ENCODE data around the gene TSPAN4. TPM values are rescaled to one million over a fixed set of nuclear protein-coding genes. Genes with fewer than 3 reads are reported as not detected.
A peak's percentile ranks its signal among the peaks of the same experiment; 100 is the strongest.

Gene TSPAN4
- polyA plus RNA-seq, 1 donor: 27.8 TPM

GRCh38 chr11:837189-837989 is 5.3 kb upstream of the TSPAN4 start:
- DNase-seq: no peak
- H3K4me1 ChIP-seq (ENCODE audit: control insufficient read depth, insufficient read depth, low read length): peaks cover 53% of the 10 kb centered on the region
- no peak overlapping the region for H3K4me3 ChIP-seq (ENCODE audit: low read length)
- WGBS (ENCODE audit: insufficient coverage, low lambda C conversion rate): no CpG with 5 or more reads among the region's 22 CpGs
- no peaks in the 10 kb centered on the region for H3K9me3 ChIP-seq (ENCODE audit: control insufficient read depth, low read depth, low read length)
- no peaks in the 10 kb centered on the region for H3K27me3 ChIP-seq (ENCODE audit: control insufficient read depth, insufficient read depth, low read length)
- no peak overlapping the region for H3K27ac ChIP-seq (ENCODE audit: low read length)
- peaks cover 56% of the 10 kb centered on the region for H3K36me3 ChIP-seq (ENCODE audit: control insufficient read depth, insufficient read depth, low read length)

GRCh38 chr11:837990-838307 is 4.7 kb upstream of the TSPAN4 start:
- no peak for DNase-seq
- H3K4me3 ChIP-seq (ENCODE audit: low read length): no peak overlapping the region
- peak overlapping the region; percentile 13 for H3K27ac ChIP-seq (ENCODE audit: low read length)
- H3K4me1 ChIP-seq (ENCODE audit: control insufficient read depth, insufficient read depth, low read length): peaks cover 51% of the 10 kb centered on the region
- no peaks in the 10 kb centered on the region for H3K9me3 ChIP-seq (ENCODE audit: control insufficient read depth, low read depth, low read length)
- WGBS (ENCODE audit: insufficient coverage, low lambda C conversion rate): no CpG with 5 or more reads among the region's 8 CpGs
- no peaks in the 10 kb centered on the region for H3K27me3 ChIP-seq (ENCODE audit: control insufficient read depth, insufficient read depth, low read length)
- H3K36me3 ChIP-seq (ENCODE audit: control insufficient read depth, insufficient read depth, low read length): peaks cover 56% of the 10 kb centered on the region

- H3K36me3 ChIP-seq (ENCODE audit: control insufficient read depth, insufficient read depth, low read length): peaks cover 56% of the 10 kb centered on the region
- peaks cover 3% of the 10 kb centered on the region for H3K9me3 ChIP-seq (ENCODE audit: control insufficient read depth, low read depth, low read length)
- WGBS (ENCODE audit: insufficient coverage, low lambda C conversion rate): no CpG with 5 or more reads among the region's 17 CpGs
- no peak overlapping the region for H3K4me3 ChIP-seq (ENCODE audit: low read length)
- H3K4me1 ChIP-seq (ENCODE audit: control insufficient read depth, insufficient read depth, low read length): peaks cover 56% of the 10 kb centered on the region
- peaks cover 7% of the 10 kb centered on the region for H3K27me3 ChIP-seq (ENCODE audit: control insufficient read depth, insufficient read depth, low read length)
- peak; percentile 68 to 82 for DNase-seq
- H3K27ac ChIP-seq (ENCODE audit: low read length): peak overlapping the region; percentile 61
Measured at GRCh38 chr11:838441-839279, 4.0 kb upstream of the TSPAN4 start.

- Histone ChIP-seq H3K27me3 (ENCODE audit: control insufficient read depth, insufficient read depth, low read length) (peaks cover 13% of the 10 kb centered on the region), H3K4me1 (ENCODE audit: control insufficient read depth, insufficient read depth, low read length) (peaks cover 60% of the 10 kb centered on the region), H3K36me3 (ENCODE audit: control insufficient read depth, insufficient read depth, low read length) (peaks cover 56% of the 10 kb centered on the region), H3K9me3 (ENCODE audit: control insufficient read depth, low read depth, low read length) (peaks cover 3% of the 10 kb centered on the region), H3K27ac (ENCODE audit: low read length) (peak overlapping the region; percentile 61), H3K4me3 (ENCODE audit: low read length) (no peak overlapping the region)
- DNase-seq: no peak
- no CpG with 5 or more reads among the region's 5 CpGs for WGBS (ENCODE audit: insufficient coverage, low lambda C conversion rate)
Measured at GRCh38 chr11:839280-839623, 3.4 kb upstream of the TSPAN4 start.

- no CpG with 5 or more reads among the region's 25 CpGs for WGBS (ENCODE audit: insufficient coverage, low lambda C conversion rate)
- H3K4me3 ChIP-seq (ENCODE audit: low read length): no peak overlapping the region
- no peak for DNase-seq
- H3K9me3 ChIP-seq (ENCODE audit: control insufficient read depth, low read depth, low read length): peaks cover 3% of the 10 kb centered on the region
- peaks cover 59% of the 10 kb centered on the region for H3K4me1 ChIP-seq (ENCODE audit: control insufficient read depth, insufficient read depth, low read length)
- H3K36me3 ChIP-seq (ENCODE audit: control insufficient read depth, insufficient read depth, low read length): peaks cover 53% of the 10 kb centered on the region
- no peak overlapping the region for H3K27ac ChIP-seq (ENCODE audit: low read length)
- peaks cover 20% of the 10 kb centered on the region for H3K27me3 ChIP-seq (ENCODE audit: control insufficient read depth, insufficient read depth, low read length)
Measured at GRCh38 chr11:839875-840617, 2.6 kb upstream of the TSPAN4 start.

- Histone ChIP-seq H3K36me3 (ENCODE audit: control insufficient read depth, insufficient read depth, low read length) (peaks cover 40% of the 10 kb centered on the region), H3K9me3 (ENCODE audit: control insufficient read depth, low read depth, low read length) (peaks cover 3% of the 10 kb centered on the region), H3K27ac (ENCODE audit: low read length) (no peak overlapping the region), H3K4me1 (ENCODE audit: control insufficient read depth, insufficient read depth, low read length) (peaks cover 48% of the 10 kb centered on the region), H3K27me3 (ENCODE audit: control insufficient read depth, insufficient read depth, low read length) (peaks cover 32% of the 10 kb centered on the region), H3K4me3 (ENCODE audit: low read length) (peak overlapping the region; percentile 96)
- WGBS (ENCODE audit: insufficient coverage, low lambda C conversion rate): no CpG with 5 or more reads among the region's 27 CpGs
- DNase-seq: no peak
Measured at GRCh38 chr11:841981-842369, 677 bp upstream of the TSPAN4 start.

- Histone ChIP-seq H3K27ac (ENCODE audit: low read length) (peak overlapping the region; percentile 60), H3K27me3 (ENCODE audit: control insufficient read depth, insufficient read depth, low read length) (peaks cover 38% of the 10 kb centered on the region), H3K9me3 (ENCODE audit: control insufficient read depth, low read depth, low read length) (peaks cover 3% of the 10 kb centered on the region), H3K4me1 (ENCODE audit: control insufficient read depth, insufficient read depth, low read length) (peaks cover 40% of the 10 kb centered on the region), H3K4me3 (ENCODE audit: low read length) (peak overlapping the region; percentile 50), H3K36me3 (ENCODE audit: control insufficient read depth, insufficient read depth, low read length) (peaks cover 28% of the 10 kb centered on the region)
- no CpG with 5 or more reads among the region's 53 CpGs for WGBS (ENCODE audit: insufficient coverage, low lambda C conversion rate)
- DNase-seq: no peak
Measured at GRCh38 chr11:843086-843734, 558 bp downstream of the TSPAN4 start.

- DNase-seq: peak; percentile 63 to 64
- Histone ChIP-seq H3K9me3 (ENCODE audit: control insufficient read depth, low read depth, low read length) (peaks cover 3% of the 10 kb centered on the region), H3K27me3 (ENCODE audit: control insufficient read depth, insufficient read depth, low read length) (peaks cover 46% of the 10 kb centered on the region), H3K36me3 (ENCODE audit: control insufficient read depth, insufficient read depth, low read length) (peaks cover 20% of the 10 kb centered on the region), H3K27ac (ENCODE audit: low read length) (peak overlapping the region; percentile 60), H3K4me1 (ENCODE audit: control insufficient read depth, insufficient read depth, low read length) (peaks cover 40% of the 10 kb centered on the region), H3K4me3 (ENCODE audit: low read length) (peak overlapping the region; percentile 50)
- WGBS (ENCODE audit: insufficient coverage, low lambda C conversion rate): no CpG with 5 or more reads among the region's 25 CpGs
Measured at GRCh38 chr11:843818-844692, 1.4 kb downstream of the TSPAN4 start.

All from large intestine (tissue), 3 donors.